ENCODE measurements around the gene MLH3.

MLH3 gene

DNA sequence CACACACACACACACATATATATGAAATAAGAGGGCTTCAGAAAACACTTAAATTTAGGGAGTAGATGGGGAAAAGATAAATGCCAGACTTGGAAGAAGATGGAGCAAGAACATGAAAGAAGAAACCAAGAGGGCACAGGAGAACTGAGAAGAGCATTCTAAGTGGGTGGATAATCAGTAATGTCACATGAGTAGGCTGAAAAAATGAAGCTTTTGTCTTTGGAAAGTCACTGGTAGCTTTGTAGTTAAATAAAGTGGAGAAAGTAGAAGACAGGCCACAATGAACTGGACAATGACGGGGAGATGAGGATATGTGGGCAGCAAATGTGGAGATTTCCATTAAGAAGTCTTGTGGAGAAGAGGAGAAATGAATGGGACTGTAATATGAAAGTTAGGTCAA, 15.9 kb upstream of the MLH3 start:
- DNase-seq (ENCODE audit: low read depth, low spot score) = no peak

DNA sequence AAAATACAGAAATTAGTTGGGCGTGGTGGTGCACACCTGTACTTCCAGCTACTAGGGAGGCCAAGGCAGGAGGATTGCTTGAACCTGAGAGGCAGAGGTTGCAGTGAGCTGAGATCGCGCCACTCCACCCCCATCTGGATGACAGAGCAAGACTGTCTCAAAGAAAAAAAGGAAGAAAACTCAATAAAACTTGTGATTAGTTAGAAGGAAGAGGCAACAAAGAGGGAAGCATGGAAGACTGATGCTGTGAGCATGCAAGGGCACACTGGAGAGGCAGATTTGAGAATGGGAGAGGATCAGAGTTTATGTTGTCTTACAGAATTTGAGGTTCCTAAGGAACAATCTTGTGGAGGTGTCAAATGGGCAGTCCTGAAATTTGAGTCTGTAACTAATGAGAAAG, 15.4 kb upstream of the MLH3 start:
- no peak for DNase-seq (ENCODE audit: low read depth, low spot score)

- DNase-seq (ENCODE audit: low read depth, low spot score) = no peak
Measured at GRCh38 chr14:75064205-75064567, 12.9 kb upstream of the MLH3 start.

DNA sequence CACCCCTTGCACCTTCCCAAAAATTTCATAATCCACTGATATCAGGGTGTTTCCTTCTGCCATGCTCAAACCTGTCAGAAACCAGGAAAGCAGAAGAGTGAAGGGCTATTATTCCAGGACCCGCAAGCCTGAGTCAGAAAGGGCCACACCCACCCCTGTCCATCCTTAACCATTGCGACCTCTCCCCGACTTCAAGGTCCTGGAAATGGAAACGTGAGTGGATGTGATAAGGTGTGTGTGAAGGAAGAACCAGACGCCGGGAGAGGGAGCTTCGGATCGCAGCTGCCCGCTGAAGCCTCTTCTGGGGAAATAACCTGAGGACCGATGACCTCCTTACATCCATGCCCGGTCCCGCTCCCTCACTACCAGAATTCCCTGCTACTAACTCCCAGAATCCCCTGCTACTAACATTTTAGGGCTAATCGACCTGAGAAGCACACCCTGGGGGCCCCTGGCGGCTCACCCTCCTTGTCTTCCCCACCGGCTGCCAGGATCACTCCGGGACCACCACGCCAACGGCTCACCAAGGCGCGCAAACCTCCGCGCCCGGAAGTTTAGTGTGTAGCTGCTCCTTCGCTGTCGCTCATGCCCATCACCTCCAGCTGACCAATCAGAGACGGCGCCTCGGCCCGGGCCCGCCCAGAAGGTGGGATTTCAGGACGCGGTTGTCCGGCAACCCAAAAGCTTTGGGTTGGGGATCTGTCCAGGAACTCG, 12.4 kb upstream of the MLH3 start, which contains the start of gene ACYP1:
TSS of gene ACYP1 (minus strand) at position 534 of the 714 bp plus-strand sequence. CDS start at position 63, 471 bp downstream.
- DNase-seq (ENCODE audit: low read depth, low spot score) = peak; percentile 95

DNA sequence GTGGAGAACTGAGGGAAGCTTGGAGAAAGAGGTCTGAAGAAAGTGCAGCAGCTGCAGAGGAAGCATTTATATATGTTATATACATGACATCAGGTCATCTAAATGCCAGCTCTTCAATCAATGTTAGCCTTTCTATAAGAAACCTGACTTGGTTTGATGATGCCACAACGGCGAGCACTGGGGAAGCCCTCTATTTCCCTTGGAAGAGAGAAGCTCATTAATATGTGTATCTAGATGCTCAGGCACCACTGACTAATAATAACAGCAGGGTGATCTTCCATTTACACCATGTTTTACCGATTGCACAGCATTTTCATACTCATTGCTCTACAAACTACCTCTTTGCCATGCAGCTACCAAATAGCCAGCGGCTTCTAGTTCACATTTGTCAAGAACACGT, 11.7 kb upstream of the MLH3 start:
- no peak for DNase-seq (ENCODE audit: low read depth, low spot score)

DNA sequence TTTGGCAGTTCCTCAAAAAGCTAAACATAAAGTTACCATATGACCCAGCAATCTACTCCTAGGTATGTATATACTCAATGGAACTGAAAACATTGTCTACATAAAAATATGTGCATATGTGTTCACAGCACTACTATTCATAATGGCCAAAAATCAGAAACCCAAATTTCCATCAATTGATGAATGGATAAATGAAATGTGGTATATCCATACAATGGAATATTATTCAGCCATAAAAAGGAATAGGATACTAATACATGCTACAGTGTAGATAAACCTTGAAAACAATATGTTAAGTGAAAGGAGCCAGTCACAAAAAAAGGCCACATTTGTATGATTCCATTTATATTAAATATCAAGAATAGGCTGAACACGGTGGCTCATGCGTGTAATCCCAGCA, 9.2 kb upstream of the MLH3 start:
- no peak for DNase-seq (ENCODE audit: low read depth, low spot score)

DNA sequence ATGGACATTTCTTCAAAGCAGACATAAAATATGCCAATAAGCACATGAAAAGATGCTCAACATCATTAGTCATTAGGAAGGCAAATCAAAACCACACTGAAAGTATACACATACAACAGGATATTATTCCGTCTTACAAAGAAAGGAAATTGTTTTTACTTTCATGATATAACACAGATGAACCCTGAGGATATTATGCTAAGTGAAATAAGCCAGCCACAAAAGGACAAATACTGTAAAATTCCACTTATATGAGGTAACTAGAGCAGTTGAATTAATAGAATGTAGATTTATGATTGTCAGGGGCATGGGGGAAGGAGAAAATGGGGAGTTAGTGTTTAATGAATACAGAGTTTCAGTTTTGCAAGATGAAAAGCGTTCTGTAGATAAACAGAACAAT, 8.4 kb upstream of the MLH3 start:
- no peak for DNase-seq (ENCODE audit: low read depth, low spot score)

DNA sequence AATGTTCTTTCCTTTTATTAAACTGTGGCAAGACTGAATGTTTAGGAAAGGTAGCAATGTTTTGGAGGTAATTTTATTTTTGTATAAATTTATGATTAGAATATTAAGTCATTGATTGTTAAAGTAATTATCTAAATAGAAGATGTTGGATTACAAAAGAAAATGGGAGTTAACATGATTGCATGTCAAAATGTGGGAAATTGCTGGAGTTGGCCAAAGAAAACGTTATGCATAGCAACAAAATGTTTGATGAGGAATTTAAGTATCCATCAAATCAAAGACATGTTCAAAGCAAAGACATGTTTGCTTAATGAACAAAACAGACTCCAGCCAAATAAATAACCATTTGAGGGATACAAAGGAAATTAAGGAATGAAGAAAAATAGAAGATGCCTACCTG, 3.2 kb upstream of the MLH3 start:
- DNase-seq (ENCODE audit: low read depth, low spot score) = no peak

- DNase-seq (ENCODE audit: low read depth, low spot score) = no peak
Measured at GRCh38 chr14:75053396-75054291, 2.4 kb upstream of the MLH3 start.

GRCh38 chr14:75051556-75051899, 261 bp upstream of the MLH3 start:
- no peak for DNase-seq (ENCODE audit: low read depth, low spot score)

GRCh38 chr14:75049731-75050201, 1.5 kb downstream of the MLH3 start:
- DNase-seq (ENCODE audit: low read depth, low spot score) = no peak

DNA sequence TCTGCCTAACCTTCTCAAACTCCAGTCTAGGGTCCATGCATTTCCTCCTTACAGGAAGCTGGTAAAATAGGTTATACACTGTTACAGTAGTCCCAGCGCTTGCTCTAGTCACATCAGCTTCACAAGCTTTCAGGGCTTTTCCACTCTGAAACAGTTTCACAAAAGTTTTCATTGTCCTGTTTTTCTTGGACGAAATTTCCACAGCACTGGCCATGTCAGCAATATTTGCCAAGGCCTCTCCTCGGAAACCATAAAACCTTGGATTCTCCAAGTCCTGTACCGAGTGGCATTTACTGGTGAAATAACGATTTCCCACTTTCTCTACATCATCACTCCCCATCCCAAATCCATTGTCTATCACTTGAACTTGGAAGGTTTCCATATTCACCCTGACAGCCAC, 2.1 kb downstream of the MLH3 start:
- DNase-seq (ENCODE audit: low read depth, low spot score) = peak; percentile 39

DNA sequence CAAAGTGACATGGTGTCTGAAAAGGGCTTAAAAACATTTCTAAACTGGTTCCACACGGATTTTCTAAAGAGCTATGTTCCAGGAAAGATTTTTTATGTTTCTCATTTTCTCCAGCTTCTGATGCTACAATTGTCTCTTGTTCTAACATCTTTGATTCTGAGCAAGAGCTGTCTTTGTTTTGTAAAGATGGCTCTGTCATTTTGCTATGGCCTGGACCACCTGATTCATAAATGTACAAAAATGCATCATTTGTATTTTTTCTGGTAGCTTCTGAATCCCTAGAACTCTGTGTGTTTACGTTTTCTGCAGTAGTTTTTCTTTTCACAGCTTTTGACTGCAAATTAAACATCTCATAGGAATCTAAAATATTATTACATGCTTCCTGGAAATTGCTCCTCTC, 3.2 kb downstream of the MLH3 start:
- no peak for DNase-seq (ENCODE audit: low read depth, low spot score)

GRCh38 chr14:75047506-75047905, 3.8 kb downstream of the MLH3 start:
- DNase-seq (ENCODE audit: low read depth, low spot score) = no peak

DNA sequence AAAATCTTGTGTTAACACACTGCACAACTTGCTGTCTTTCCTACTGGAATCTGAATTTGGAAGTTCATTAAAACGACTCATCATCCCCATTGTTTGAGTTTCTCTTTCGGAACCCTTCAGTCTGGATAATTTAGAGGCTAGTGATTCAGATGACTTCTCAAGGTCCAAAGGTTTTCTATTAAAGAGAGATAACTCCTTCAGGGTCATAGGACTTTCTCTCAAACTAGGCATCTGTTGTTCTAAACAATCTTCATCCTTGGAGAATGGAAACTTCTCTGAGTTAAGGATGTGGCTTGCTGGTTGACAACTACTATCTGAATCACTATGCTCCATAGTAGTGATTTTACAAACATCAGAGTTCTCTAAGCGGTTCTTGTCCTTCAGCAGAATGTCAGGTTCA, 4.4 kb downstream of the MLH3 start:
- no peak for DNase-seq (ENCODE audit: low read depth, low spot score)

GRCh38 chr14:75046275-75046674, 5.0 kb downstream of the MLH3 start:
- DNase-seq (ENCODE audit: low read depth, low spot score) = no peak

DNA sequence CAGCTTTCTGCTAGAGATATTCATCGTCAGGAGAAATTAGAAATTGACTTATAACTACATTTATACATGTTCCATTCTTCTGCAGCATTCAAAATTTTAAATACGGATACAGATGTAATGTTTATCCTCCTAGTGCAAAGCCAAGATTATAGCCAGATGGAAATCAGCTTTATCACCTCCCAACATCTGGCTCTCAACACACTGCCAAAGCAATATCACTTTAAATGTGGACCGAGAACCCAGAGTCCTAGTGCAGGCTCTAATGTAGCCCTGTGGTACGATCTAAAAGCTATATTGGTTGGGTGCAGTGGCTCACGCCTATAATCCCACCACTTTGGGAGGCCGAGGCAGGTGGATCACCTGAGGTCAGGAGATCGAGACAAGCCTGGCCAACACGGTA, 6.5 kb downstream of the MLH3 start:
- no peak for DNase-seq (ENCODE audit: low read depth, low spot score)

- peak; percentile 68 for DNase-seq (ENCODE audit: low read depth, low spot score)
Measured at GRCh38 chr14:75044322-75044721, 6.9 kb downstream of the MLH3 start.

- DNase-seq (ENCODE audit: low read depth, low spot score) = peak; percentile 52
Measured at GRCh38 chr14:75042035-75042434, 9.2 kb downstream of the MLH3 start.

DNA sequence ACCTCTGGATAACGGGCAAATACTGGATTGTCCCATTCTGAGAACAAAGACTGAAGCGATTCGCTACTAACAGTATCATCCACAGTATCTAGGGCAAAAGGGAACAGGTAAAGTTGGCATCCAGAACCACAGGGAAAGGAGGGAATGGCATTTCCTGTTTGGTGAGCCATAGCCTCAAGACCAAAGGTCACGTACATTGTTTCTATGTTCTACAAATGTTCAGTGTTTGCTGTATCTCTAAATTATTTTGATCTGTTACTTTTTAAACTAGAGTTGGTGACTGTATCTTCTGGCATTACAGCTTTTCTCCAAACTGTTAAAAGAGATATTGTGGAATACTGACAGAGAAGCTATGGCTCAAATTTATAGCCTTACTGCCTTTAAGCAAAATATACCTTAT, 9.7 kb downstream of the MLH3 start:
- DNase-seq (ENCODE audit: low read depth, low spot score) = no peak

- DNase-seq (ENCODE audit: low read depth, low spot score) = no peak
Measured at GRCh38 chr14:75040959-75041358, 10.3 kb downstream of the MLH3 start.

GRCh38 chr14:75040507-75040906, 10.8 kb downstream of the MLH3 start:
- DNase-seq (ENCODE audit: low read depth, low spot score) = no peak

DNA sequence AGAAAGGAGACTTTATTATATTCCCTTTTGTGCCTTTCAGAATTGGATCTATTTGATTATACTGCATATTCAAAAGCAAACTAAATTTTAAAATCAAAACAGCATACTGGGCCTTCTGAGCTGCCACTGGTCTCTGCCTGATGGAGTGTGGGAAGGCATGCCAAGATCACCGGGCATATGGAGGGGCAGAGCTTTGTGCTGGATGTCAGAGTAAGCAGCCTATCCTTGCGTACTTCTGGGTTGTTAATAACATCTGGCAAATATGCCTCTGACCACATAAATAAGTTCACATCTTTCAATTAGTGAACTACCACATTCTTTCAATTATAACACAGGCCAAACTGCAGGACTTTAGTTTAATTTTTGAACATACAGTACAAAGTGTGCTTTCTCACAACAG, 18.3 kb downstream of the MLH3 start:
- no peak for DNase-seq (ENCODE audit: low read depth, low spot score)
